Activated CD8-positive, alpha-beta memory T cell treated with anti-CD3 and anti-CD28 coated beads, Interleukin-2, amount 10 ng/mL, durations not matched to agents 7 days and 5 days (primary cell): ENCODE data around the gene RNU5B-1. TPM values are rescaled to one million over a fixed set of nuclear protein-coding genes. Genes with fewer than 3 reads are reported as not detected.

ENCODE experiments used
- ATAC-seq: fragments of 150-1000 bp; cut with Tn5 transposase; one replicate; pipeline ENCODE4 v1.10.0; 2021; ENCODE audit warnings: moderate library complexity
- CTCF ChIA-PET: fragments of 350-600 bp; sonication (Branson Sonifier 250); formaldehyde crosslinking; loops from one replicate; lab custom pipeline; 2021; ENCODE audit warnings: antibody characterized with exemption; lab: Charles Lee
- DNase-seq: peaks from one replicate; pipeline ENCODE4 v3.0.0-alpha.2; 2020
- H3K27ac Mint-ChIP-seq: one replicate; pipeline ENCODE4 v1.8.0; 2021; ENCODE audit warnings: mild to moderate bottlenecking, mixed read lengths
- H3K27me3 Mint-ChIP-seq: one replicate; pipeline ENCODE4 v1.8.0; 2021; ENCODE audit warnings: mixed read lengths
- H3K36me3 Mint-ChIP-seq: one replicate; pipeline ENCODE4 v1.8.0; 2021; ENCODE audit warnings: mild to moderate bottlenecking, mixed read lengths
- H3K4me1 Mint-ChIP-seq: one replicate; pipeline ENCODE4 v1.8.0; 2021; ENCODE audit warnings: mixed read lengths
- H3K4me3 Mint-ChIP-seq: one replicate; pipeline ENCODE4 v1.8.0; 2021; ENCODE audit warnings: mild to moderate bottlenecking, moderate library complexity, mixed read lengths
- H3K9me3 Mint-ChIP-seq: one replicate; pipeline ENCODE4 v1.8.0; 2022; ENCODE audit warnings: low read depth, mixed read lengths
- total RNA-seq, 2 experiments: library from RNA; stranded (reverse); gene quantifications; one replicate each; pipeline ENCODE4 v1.2.3, GENCODE V29; 2021

RNU5B-1 gene
- total RNA-seq, 2 experiments from 2014 or later: 15.8 TPM; not detected in 1

- ATAC-seq: no peak
Observed at GRCh38 chr15:65323071-65323511, 18.6 kb downstream of the RNU5B-1 start.

GRCh38 chr15:65326117-65326526, 21.6 kb downstream of the RNU5B-1 start:
- Mint-ChIP-seq H3K27me3 (peaks cover 17% of the 10 kb centered on the region), H3K4me1 (no peaks in the 10 kb centered on the region), H3K27ac (no peak overlapping the region), H3K36me3 (no peaks in the 10 kb centered on the region), H3K4me3 (no peak overlapping the region), H3K9me3 (no peaks in the 10 kb centered on the region)
- no peak for ATAC-seq
- DNase-seq: no peak
- CTCF ChIA-PET: interaction anchor here (2.3 kb wide), 1 partner anchor 59 kb away, joined by 8 read pairs; no protein-coding TSS in a partner anchor

More at GRCh38 chr15:65323071-65323511, 18.6 kb downstream of the RNU5B-1 start:
- DNase-seq: no peak
- CTCF ChIA-PET: interaction anchor here (1.0 to 11.0 kb wide), 2 partner anchors 17 to 61 kb away, joined by 3 to 161 read pairs; no protein-coding TSS in a partner anchor
- Mint-ChIP-seq H3K27me3 (peaks cover 24% of the 10 kb centered on the region), H3K4me1 (no peaks in the 10 kb centered on the region), H3K4me3 (no peak overlapping the region), H3K36me3 (no peaks in the 10 kb centered on the region), H3K9me3 (no peaks in the 10 kb centered on the region), H3K27ac (no peak overlapping the region)

DNA sequence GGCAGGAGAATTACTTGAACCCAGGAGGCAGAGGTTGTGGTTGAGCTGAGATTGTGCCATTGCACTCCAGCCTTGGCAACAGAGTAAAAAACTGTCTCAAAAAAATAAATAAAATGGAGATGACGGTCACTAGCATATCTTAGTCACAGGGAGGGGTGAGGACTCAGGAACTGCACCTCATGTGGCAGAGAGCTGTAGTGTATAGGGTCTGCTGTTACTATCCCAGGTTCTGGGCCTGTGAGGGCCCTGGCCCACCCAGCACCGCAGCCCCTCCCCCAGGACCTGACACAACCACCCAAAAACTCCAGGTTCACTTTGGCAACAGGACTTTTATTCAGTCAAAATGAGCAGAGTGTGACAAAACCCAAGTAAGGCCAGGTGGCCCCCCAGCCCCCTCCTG, 22.3 kb downstream of the RNU5B-1 start:
- ATAC-seq: no peak
- CTCF ChIA-PET: interaction anchor here (0.7 to 2.3 kb wide), 4 partner anchors 8 to 74 kb away, joined by 3 to 8 read pairs (median 4); partner anchors contain the start of gene IGDCC3
- DNase-seq: no peak

DNA sequence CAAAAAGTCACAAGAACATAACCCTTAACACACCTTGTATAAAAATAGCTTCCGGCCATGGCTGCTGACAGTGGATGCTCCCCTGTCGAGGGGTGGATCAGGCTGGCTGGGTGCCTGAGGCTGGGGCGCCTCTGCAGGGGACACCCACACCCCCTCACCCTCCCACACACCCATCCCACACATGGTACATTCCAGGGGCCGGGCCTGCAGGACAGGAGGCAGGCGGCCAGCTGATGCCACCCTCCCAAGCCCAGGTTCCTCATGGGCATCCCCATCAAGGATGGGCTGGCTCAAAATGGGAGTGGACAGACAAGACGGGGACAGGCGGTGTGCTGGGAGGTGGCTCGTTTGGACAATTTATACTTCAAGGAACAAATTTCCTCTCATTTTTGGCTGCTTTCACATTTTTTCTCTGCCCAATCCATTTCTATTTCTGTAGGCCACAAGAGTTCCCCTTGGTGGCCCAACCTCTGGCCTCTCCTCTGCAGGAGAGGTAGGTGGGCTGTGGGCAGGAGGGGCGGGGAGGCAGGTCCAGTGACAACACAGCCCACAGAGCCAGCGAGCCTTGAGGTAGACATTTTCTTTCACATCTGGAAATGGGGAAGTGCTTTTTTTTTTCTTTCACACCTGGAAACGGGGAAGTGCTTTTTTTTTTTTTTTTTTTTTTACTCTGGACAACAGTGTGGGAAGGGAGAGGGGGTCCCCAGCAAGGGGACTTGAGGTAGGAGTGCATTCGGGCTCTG, 23.3 kb downstream of the RNU5B-1 start:
- H3K9me3 Mint-ChIP-seq: no peaks in the 10 kb centered on the region
- H3K27me3 Mint-ChIP-seq: peaks cover 4% of the 10 kb centered on the region
- CTCF ChIA-PET: interaction anchor here (1.0 to 2.3 kb wide), 3 partner anchors 9 to 57 kb away, joined by 4 to 8 read pairs (median 5); partner anchors contain the start of gene IGDCC3
- no peak for ATAC-seq
- H3K36me3 Mint-ChIP-seq: no peaks in the 10 kb centered on the region
- DNase-seq: no peak
- H3K27ac Mint-ChIP-seq: no peak overlapping the region
- H3K4me1 Mint-ChIP-seq: no peaks in the 10 kb centered on the region
- no peak overlapping the region for H3K4me3 Mint-ChIP-seq

More for the DNA sequence above, 22.3 kb downstream of the RNU5B-1 start:
- Mint-ChIP-seq H3K4me3 (no peak overlapping the region), H3K36me3 (no peaks in the 10 kb centered on the region), H3K27me3 (peaks cover 11% of the 10 kb centered on the region), H3K9me3 (no peaks in the 10 kb centered on the region), H3K4me1 (no peaks in the 10 kb centered on the region), H3K27ac (no peak overlapping the region)

DNA sequence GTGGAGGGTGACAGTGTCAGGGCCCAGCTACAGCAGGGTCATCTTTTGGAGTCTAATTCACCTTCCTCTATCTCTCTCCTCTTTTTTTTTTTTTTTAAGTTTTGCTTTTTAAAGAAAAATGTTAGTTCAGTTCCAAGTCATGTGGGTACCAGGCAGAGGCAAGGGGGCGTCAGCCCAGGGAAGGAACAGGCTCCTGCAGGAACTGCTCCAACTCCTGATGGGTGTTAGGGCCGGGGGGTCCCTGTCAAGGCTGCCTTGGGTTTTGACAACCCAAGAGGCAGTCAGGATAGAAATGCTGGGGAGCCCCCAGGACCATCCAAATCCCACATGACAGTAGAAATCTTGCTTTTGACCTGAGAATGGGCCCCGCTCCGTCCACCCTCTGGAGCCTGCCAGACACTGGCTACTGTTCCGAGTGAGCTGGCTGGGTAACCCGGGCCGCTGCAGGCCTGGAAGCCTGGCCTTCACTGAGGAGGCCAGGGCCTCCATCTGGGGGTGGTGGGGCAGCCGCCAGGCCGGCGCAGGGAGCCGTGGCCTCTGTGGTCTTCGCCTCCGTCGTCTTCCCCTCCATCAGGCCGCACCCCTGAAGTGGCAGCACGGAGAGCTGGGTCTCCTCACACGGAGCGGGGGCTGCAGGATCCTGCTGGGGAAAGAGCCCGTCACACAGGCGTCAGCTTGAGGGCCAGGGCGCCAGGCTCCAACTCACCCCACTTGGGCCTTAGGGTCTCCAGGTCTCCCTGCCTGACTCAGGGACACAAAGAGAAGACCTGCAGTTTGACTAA, 24.2 kb downstream of the RNU5B-1 start:
- ATAC-seq: no peak
- peaks cover 4% of the 10 kb centered on the region for H3K27me3 Mint-ChIP-seq
- H3K27ac Mint-ChIP-seq: no peak overlapping the region
- no peaks in the 10 kb centered on the region for H3K4me1 Mint-ChIP-seq
- no peaks in the 10 kb centered on the region for H3K36me3 Mint-ChIP-seq
- CTCF ChIA-PET: interaction anchor here (2.3 kb wide), 1 partner anchor 57 kb away, joined by 8 read pairs; no protein-coding TSS in a partner anchor
- H3K9me3 Mint-ChIP-seq: no peaks in the 10 kb centered on the region
- no peak overlapping the region for H3K4me3 Mint-ChIP-seq
- DNase-seq: no peak

- H3K36me3 Mint-ChIP-seq: no peaks in the 10 kb centered on the region
- CTCF ChIA-PET: interaction anchor here (1.6 kb wide), 1 partner anchor 56 kb away, joined by 4 read pairs; no protein-coding TSS in a partner anchor
- no peaks in the 10 kb centered on the region for H3K9me3 Mint-ChIP-seq
- no peaks in the 10 kb centered on the region for H3K4me1 Mint-ChIP-seq
- H3K27ac Mint-ChIP-seq: no peak overlapping the region
- H3K27me3 Mint-ChIP-seq: peaks cover 4% of the 10 kb centered on the region
- no peak for ATAC-seq
- DNase-seq: no peak
- H3K4me3 Mint-ChIP-seq: no peak overlapping the region
Observed at GRCh38 chr15:65329288-65329983, 25.0 kb downstream of the RNU5B-1 start.

- no peaks in the 10 kb centered on the region for H3K9me3 Mint-ChIP-seq
- no peaks in the 10 kb centered on the region for H3K36me3 Mint-ChIP-seq
Observed at GRCh38 chr15:65329984-65330735, 25.7 kb downstream of the RNU5B-1 start.

DNA sequence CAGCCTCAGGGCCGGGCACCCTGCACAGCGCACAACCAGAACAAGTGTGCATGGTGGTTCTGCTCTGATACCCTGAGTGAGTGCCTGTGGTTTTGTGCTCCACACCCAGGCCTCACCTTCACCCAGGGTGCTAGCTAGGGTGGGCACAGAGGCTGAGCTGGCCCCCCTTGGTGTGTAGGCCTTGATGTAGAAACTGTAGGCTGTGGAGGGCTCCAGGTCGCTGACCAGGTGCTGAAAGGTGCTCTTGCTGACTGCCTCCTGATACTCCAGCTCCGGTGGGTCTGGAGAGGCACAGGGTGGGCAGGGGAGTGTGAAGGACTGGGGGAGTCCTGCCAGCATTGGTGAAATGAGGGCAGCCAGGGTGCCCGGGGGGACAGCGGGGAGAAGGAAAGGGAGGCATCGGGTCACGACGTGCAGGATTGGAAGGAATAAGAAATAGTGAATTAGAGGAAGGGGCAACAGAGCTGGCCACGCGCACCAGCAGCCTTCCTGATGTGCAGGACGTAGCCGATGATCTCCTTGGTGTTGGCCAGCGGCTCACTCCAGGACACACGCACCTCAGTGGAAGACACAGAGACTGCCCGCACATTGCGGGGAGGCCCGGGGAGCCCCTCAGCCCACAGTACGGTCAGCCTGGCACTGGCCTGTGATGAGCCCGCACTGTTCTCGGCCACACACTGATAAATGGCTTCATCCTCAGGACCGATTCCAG, 26.6 kb downstream of the RNU5B-1 start:
- H3K9me3 Mint-ChIP-seq: no peaks in the 10 kb centered on the region
- DNase-seq (no peak), ATAC-seq (no peak)
- no peaks in the 10 kb centered on the region for H3K36me3 Mint-ChIP-seq
- H3K4me3 Mint-ChIP-seq: no peak overlapping the region
- no peak overlapping the region for H3K27ac Mint-ChIP-seq
- H3K27me3 Mint-ChIP-seq: peaks cover 4% of the 10 kb centered on the region
- H3K4me1 Mint-ChIP-seq: no peaks in the 10 kb centered on the region
- CTCF ChIA-PET: interaction anchor here (1.6 to 1.8 kb wide), 2 partner anchors 54 to 60 kb away, joined by 3 to 4 read pairs; no protein-coding TSS in a partner anchor

More at GRCh38 chr15:65329984-65330735, 25.7 kb downstream of the RNU5B-1 start:
- CTCF ChIA-PET: interaction anchor here (1.6 to 1.8 kb wide), 2 partner anchors 55 to 59 kb away, joined by 3 to 4 read pairs; no protein-coding TSS in a partner anchor
- DNase-seq (no peak), ATAC-seq (no peak)
- no peak overlapping the region for H3K27ac Mint-ChIP-seq
- H3K4me3 Mint-ChIP-seq: no peak overlapping the region
- no peaks in the 10 kb centered on the region for H3K4me1 Mint-ChIP-seq
- peaks cover 4% of the 10 kb centered on the region for H3K27me3 Mint-ChIP-seq

GRCh38 chr15:65331811-65332210, 27.3 kb downstream of the RNU5B-1 start:
- Mint-ChIP-seq H3K27ac (no peak overlapping the region), H3K27me3 (peaks cover 4% of the 10 kb centered on the region)
- CTCF ChIA-PET: interaction anchor here (1.8 kb wide), 1 partner anchor 60 kb away, joined by 3 read pairs; no protein-coding TSS in a partner anchor

GRCh38 chr15:65332391-65333147, 28.1 kb downstream of the RNU5B-1 start:
- no peak overlapping the region for H3K27ac Mint-ChIP-seq
- no peak overlapping the region for H3K4me3 Mint-ChIP-seq
- no peaks in the 10 kb centered on the region for H3K9me3 Mint-ChIP-seq
- no peaks in the 10 kb centered on the region for H3K36me3 Mint-ChIP-seq
- CTCF ChIA-PET: interaction anchor here (1.8 kb wide), 1 partner anchor 61 kb away, joined by 3 read pairs; no protein-coding TSS in a partner anchor
- no peak for ATAC-seq
- H3K27me3 Mint-ChIP-seq: peaks cover 4% of the 10 kb centered on the region
- DNase-seq: no peak
- H3K4me1 Mint-ChIP-seq: no peaks in the 10 kb centered on the region

More at GRCh38 chr15:65331811-65332210, 27.3 kb downstream of the RNU5B-1 start:
- no peaks in the 10 kb centered on the region for H3K36me3 Mint-ChIP-seq
- ATAC-seq: no peak
- H3K4me3 Mint-ChIP-seq: no peak overlapping the region
- no peak for DNase-seq
- no peaks in the 10 kb centered on the region for H3K9me3 Mint-ChIP-seq
- no peaks in the 10 kb centered on the region for H3K4me1 Mint-ChIP-seq

- no peaks in the 10 kb centered on the region for H3K9me3 Mint-ChIP-seq
- CTCF ChIA-PET: no interaction called here
- no peaks in the 10 kb centered on the region for H3K36me3 Mint-ChIP-seq
- DNase-seq (no peak), ATAC-seq (no peak)
- H3K4me3 Mint-ChIP-seq: no peak overlapping the region
- H3K27me3 Mint-ChIP-seq: no peaks in the 10 kb centered on the region
- no peaks in the 10 kb centered on the region for H3K4me1 Mint-ChIP-seq
- no peak overlapping the region for H3K27ac Mint-ChIP-seq
Observed at GRCh38 chr15:65333148-65333820, 28.8 kb downstream of the RNU5B-1 start.
